GM19395 (cell line): ENCODE measurements around the gene ILF3.

Experiments
- ATAC-seq: cut with Tn5 transposase; IDR thresholded peaks from one replicate; pipeline ENCODE4 v1.9.1; 2021; ENCODE audit warnings: mild to moderate bottlenecking, moderate library complexity; ENCODE audit not compliant: unreplicated experiment

Gene ILF3

GRCh38 chr19:10653732-10654609, at the start of gene ILF3:
Gene ILF3 (plus strand): TSS chr19:10654346. CDS start chr19:10670606, 16,260 bp downstream.
- peak; percentile 72 for ATAC-seq

- ATAC-seq: no peak
These were observed 49.6 kb upstream of the ILF3 start for GRCh38 chr19:10604460-10604980.

- ATAC-seq: no peak
These were observed 42.2 kb upstream of the ILF3 start for GRCh38 chr19:10611907-10612306.

GRCh38 chr19:10612499-10613119, 41.5 kb upstream of the ILF3 start:
- no peak for ATAC-seq

GRCh38 chr19:10615429-10616023, 38.6 kb upstream of the ILF3 start:
- ATAC-seq: no peak

GRCh38 chr19:10617409-10618121, 36.6 kb upstream of the ILF3 start:
- no peak for ATAC-seq

GRCh38 chr19:10618846-10619245, 35.3 kb upstream of the ILF3 start:
- ATAC-seq: no peak

- ATAC-seq: no peak
These were observed 33.4 kb upstream of the ILF3 start for GRCh38 chr19:10620786-10621185.

GRCh38 chr19:10621966-10622365, 32.2 kb upstream of the ILF3 start:
- no peak for ATAC-seq

GRCh38 chr19:10624585-10624984, 29.6 kb upstream of the ILF3 start:
- ATAC-seq: no peak

GRCh38 chr19:10625003-10625761, 29.0 kb upstream of the ILF3 start, which contains the start of gene SLC44A2:
Gene SLC44A2 (plus strand): TSS chr19:10625553. CDS start chr19:10625634, 81 bp downstream.
- ATAC-seq: no peak

GRCh38 chr19:10625762-10626138, 28.4 kb upstream of the ILF3 start:
- ATAC-seq: no peak

GRCh38 chr19:10631874-10632273, 22.3 kb upstream of the ILF3 start:
- no peak for ATAC-seq

- ATAC-seq: no peak
These were observed 19.7 kb upstream of the ILF3 start for GRCh38 chr19:10634430-10634829.

- no peak for ATAC-seq
These were observed 19.2 kb upstream of the ILF3 start for GRCh38 chr19:10634963-10635362.

- no peak for ATAC-seq
These were observed 17.7 kb upstream of the ILF3 start for GRCh38 chr19:10636304-10636972.

- no peak for ATAC-seq
These were observed 16.3 kb upstream of the ILF3 start for GRCh38 chr19:10637894-10638293.

GRCh38 chr19:10639836-10640235, 14.3 kb upstream of the ILF3 start:
- no peak for ATAC-seq

- ATAC-seq: no peak
These were observed 13.8 kb upstream of the ILF3 start for GRCh38 chr19:10640361-10640760.

GRCh38 chr19:10641248-10641647, 12.9 kb upstream of the ILF3 start:
- ATAC-seq: no peak
